CD4-positive, alpha-beta T cell treated with Interferon gamma for 1 hour (primary cell): ENCODE data around the gene PLCG2.
"Not testable (repeated sequence)": the region's sequence is repeated elsewhere in the genome, so short reads cannot be mapped to it uniquely, and the experiment has no call there.

Experiments used
- DNase-seq: peaks from one replicate; pipeline ENCODE4 v3.0.0-alpha.2; 2020

The PLCG2 gene

GRCh38 chr16:81945665-81946064 lies 166.6 kb downstream of the PLCG2 start:
- no peak for DNase-seq

GRCh38 chr16:81946206-81946605 lies 167.1 kb downstream of the PLCG2 start:
- no peak for DNase-seq

- no peak for DNase-seq
Measured at GRCh38 chr16:81951564-81951963, 172.5 kb downstream of the PLCG2 start.

- peak; percentile 9 for DNase-seq
Measured at GRCh38 chr16:81956213-81956948, 177.3 kb downstream of the PLCG2 start.

GRCh38 chr16:81964808-81965207 lies 185.7 kb downstream of the PLCG2 start:
- no peak for DNase-seq

- DNase-seq = no peak
Measured at GRCh38 chr16:81967358-81967757, 188.3 kb downstream of the PLCG2 start.

GRCh38 chr16:81971853-81972252 lies 192.8 kb downstream of the PLCG2 start:
- DNase-seq = no peak

- no peak for DNase-seq
Measured at GRCh38 chr16:81973737-81974136, 194.6 kb downstream of the PLCG2 start.

- no peak for DNase-seq
Measured at GRCh38 chr16:81975637-81976036, 196.5 kb downstream of the PLCG2 start.

GRCh38 chr16:81977335-81977942 lies 198.3 kb downstream of the PLCG2 start:
- DNase-seq = not testable (repeated sequence)

GRCh38 chr16:81987121-81987520 lies 208.0 kb downstream of the PLCG2 start:
- DNase-seq = no peak

GRCh38 chr16:81987706-81988105 lies 208.6 kb downstream of the PLCG2 start:
- DNase-seq = no peak

GRCh38 chr16:81992859-81993258 lies 213.8 kb downstream of the PLCG2 start:
- DNase-seq = no peak

GRCh38 chr16:81994485-81994884 lies 215.4 kb downstream of the PLCG2 start:
- no peak for DNase-seq

- DNase-seq = no peak
Measured at GRCh38 chr16:81995651-81996050, 216.6 kb downstream of the PLCG2 start.

GRCh38 chr16:81996664-81997509 lies 217.8 kb downstream of the PLCG2 start:
- DNase-seq = no peak

- no peak for DNase-seq
Measured at GRCh38 chr16:81997738-81998137, 218.6 kb downstream of the PLCG2 start.

GRCh38 chr16:82002831-82003230 lies 223.7 kb downstream of the PLCG2 start:
- no peak for DNase-seq

- DNase-seq = no peak
Measured at GRCh38 chr16:82004601-82005000, 225.5 kb downstream of the PLCG2 start.

GRCh38 chr16:82005027-82005830 lies 226.1 kb downstream of the PLCG2 start:
- DNase-seq = no peak

GRCh38 chr16:82006036-82006435 lies 226.9 kb downstream of the PLCG2 start:
- DNase-seq = no peak

- DNase-seq = no peak
Measured at GRCh38 chr16:82007189-82007588, 228.1 kb downstream of the PLCG2 start.
